Measurements from ENCODE around the gene ATXN1. TPM values are rescaled to one million over a fixed set of nuclear protein-coding genes. Genes with fewer than 3 reads are reported as not detected.

Gene ATXN1
- total and polyA plus RNA-seq, 2 of the 13 experiments (the other 11 are each of a cell fraction or from before 2014, with no cell fraction given), result 20.7 to 39.5 TPM

- TF ChIP-seq E2F2 (CRISPR knock-in tag; IDR thresholded peaks at IDR 0.05; ENCODE audit: borderline replicate concordance), result no peak
- TF ChIP-seq ZNF883 (CRISPR knock-in tag; IDR thresholded peaks at IDR 0.05; ENCODE audit: not compliant biosample characterization), result no peak
- TF ChIP-seq KDM1A (CRISPR knock-in tag; IDR thresholded peaks at IDR 0.05), result no peak
- TF ChIP-seq ZEB1 (IDR thresholded peaks at IDR 0.05; ENCODE audit: insufficient replicate concordance, low read depth), result no peak
Measured at GRCh38 chr6:16302721-16303552, 458.3 kb downstream of the ATXN1 start (continued).

DNA sequence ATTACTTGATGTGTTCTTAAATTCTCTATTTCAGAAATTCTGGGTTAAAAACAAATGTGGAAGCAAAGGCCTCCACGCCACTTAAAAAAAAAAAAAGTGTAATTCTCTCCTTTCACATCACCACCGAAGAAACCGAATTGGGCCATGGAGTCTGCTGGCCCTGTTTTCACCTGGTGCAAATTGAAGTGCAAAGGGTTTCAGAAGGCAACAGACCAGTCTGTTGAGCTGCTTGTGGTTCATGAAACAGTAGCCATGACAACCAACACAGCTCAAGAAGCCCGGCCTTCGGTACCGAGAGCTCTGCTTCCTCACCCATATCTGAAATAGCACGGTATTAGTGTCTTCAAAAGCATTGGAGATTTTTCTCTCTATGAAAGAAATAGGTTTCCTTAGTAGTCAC is 459.7 kb downstream of the ATXN1 start:
- intact Hi-C loops (cut with micrococcal nuclease; ENCODE audit: unreplicated experiment), result no loop called here
- POLR2A ChIA-PET, result no interaction called here
- Histone ChIP-seq H3K27ac (ENCODE audit: extremely low read length, insufficient read depth, low read length) (no peak overlapping the region), H3K9ac (ENCODE audit: insufficient read depth, low read depth, low read length) (no peak overlapping the region), H3K4me2 (ENCODE audit: low read depth, low read length) (no peak overlapping the region), H3K9me3 (ENCODE audit: low read length) (no peaks in the 10 kb centered on the region), H3K4me1 (ENCODE audit: insufficient read depth, low read length) (peaks cover 38% of the 10 kb centered on the region), H3K4me3 (replicated peaks in 1 of 3; ENCODE audit: insufficient read depth in 1 of 3, low read depth in 2 of 3, low read length in 3 of 3) (no peak overlapping the region), H3K27me3 (ENCODE audit: control insufficient read depth in 1 of 2, insufficient read depth in 2 of 2, low read length in 2 of 2) (no peaks in the 10 kb centered on the region), H3K79me2 (ENCODE audit: insufficient read depth, low read length) (no peaks in the 10 kb centered on the region), H3K36me3 (replicated peaks in 1 of 2; ENCODE audit: control insufficient read depth in 1 of 2, insufficient read depth in 2 of 2, low read length in 2 of 2) (peaks cover 6 to 12% of the 10 kb centered on the region in 2 experiments; a peak in 3 of 5 replicates), H4K20me1 (ENCODE audit: insufficient read depth, low read length) (no peaks in the 10 kb centered on the region), H2AFZ (ENCODE audit: low read length) (no peak overlapping the region)
- FAIRE-seq, result no peak
- no peak for ATAC-seq
- 97% methylated on average over 7 of the region's 7 CpGs for WGBS (ENCODE audit: low lambda C conversion rate)
- DNase-seq (ENCODE audit: low spot score), result no peak
- no peak for TF ChIP-seq KLF6 (CRISPR knock-in tag; IDR thresholded peaks at IDR 0.05)
- TF ChIP-seq U2AF1 (optimal IDR thresholded peaks at IDR 0.05; ENCODE audit: low read depth, low read length), result no peak
- no peak for TF ChIP-seq ZC3H4 (CRISPR knock-in tag; IDR thresholded peaks at IDR 0.05; ENCODE audit: borderline replicate concordance)
- TF ChIP-seq, protein P1, sequence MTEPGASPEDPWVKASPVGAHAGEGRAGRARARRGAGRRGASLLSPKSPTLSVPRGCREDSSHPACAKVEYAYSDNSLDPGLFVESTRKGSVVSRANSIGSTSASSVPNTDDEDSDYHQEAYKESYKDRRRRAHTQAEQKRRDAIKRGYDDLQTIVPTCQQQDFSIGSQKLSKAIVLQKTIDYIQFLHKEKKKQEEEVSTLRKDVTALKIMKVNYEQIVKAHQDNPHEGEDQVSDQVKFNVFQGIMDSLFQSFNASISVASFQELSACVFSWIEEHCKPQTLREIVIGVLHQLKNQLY (CRISPR knock-in tag; IDR thresholded peaks at IDR 0.05), result no peak
- no peak for TF ChIP-seq DMTF1 (CRISPR knock-in tag; IDR thresholded peaks at IDR 0.05)
- TF ChIP-seq ADNP (CRISPR knock-in tag; IDR thresholded peaks at IDR 0.05), result no peak
- no peak for TF ChIP-seq ZNF792 (CRISPR knock-in tag; IDR thresholded peaks at IDR 0.05)
- no peak for TF ChIP-seq ZNF264 (CRISPR knock-in tag; IDR thresholded peaks at IDR 0.05)
- TF ChIP-seq BRCA1 (CRISPR knock-in tag; IDR thresholded peaks at IDR 0.05), result no peak
- in situ Hi-C loops (cut with HindIII; ENCODE audit: extremely low pct_ligation_motif_present, low pct_unique_long_range_greater_than_20kb), result no loop called here
- CTCF ChIA-PET (ENCODE audit: low intra/inter-chr PET ratio, low total read pairs), result no interaction called here
- BruUV-seq (replicated peaks), result no TSS peak
